HEK293T (cell line): ENCODE data around the gene SLC3A2.

Experiments used
- BHLHE40 ChIP-seq: fragments of 450-650 bp; IDR thresholded peaks from 2 replicates; pipeline ENCODE4 v1.6.1; 2016; ENCODE audit warnings: mild to moderate bottlenecking, moderate library complexity, borderline replicate concordance
- FOXA1 ChIP-seq: fragments of 450-650 bp; IDR thresholded peaks from 2 replicates; pipeline ENCODE4 v1.6.1; 2016; ENCODE audit warnings: mild to moderate bottlenecking
- FOXK2 ChIP-seq: fragments of 450-650 bp; IDR thresholded peaks from 2 replicates; pipeline ENCODE4 v1.6.1; 2016; ENCODE audit warnings: mild to moderate bottlenecking
- FOXM1 ChIP-seq: fragments of 450-650 bp; IDR thresholded peaks from 2 replicates; pipeline ENCODE4 v1.6.1; 2017; ENCODE audit warnings: mild to moderate bottlenecking, borderline replicate concordance
- L3MBTL2 ChIP-seq: fragments of 450-650 bp; conservative IDR thresholded peaks from 2 replicates; pipeline ENCODE4 v1.6.1; 2016; ENCODE audit warnings: mild to moderate bottlenecking
- NFRKB ChIP-seq: fragments of 450-650 bp; IDR thresholded peaks from 2 replicates; pipeline ENCODE4 v1.6.1; 2016; ENCODE audit warnings: mild to moderate bottlenecking, moderate library complexity
- SP1 ChIP-seq: fragments of 450-650 bp; IDR thresholded peaks from 2 replicates; pipeline ENCODE4 v1.6.1; 2017
- SUZ12 ChIP-seq: fragments of 450-650 bp; IDR thresholded peaks from 2 replicates; pipeline ENCODE4 v1.6.1; 2016; ENCODE audit warnings: mild to moderate bottlenecking

DNA sequence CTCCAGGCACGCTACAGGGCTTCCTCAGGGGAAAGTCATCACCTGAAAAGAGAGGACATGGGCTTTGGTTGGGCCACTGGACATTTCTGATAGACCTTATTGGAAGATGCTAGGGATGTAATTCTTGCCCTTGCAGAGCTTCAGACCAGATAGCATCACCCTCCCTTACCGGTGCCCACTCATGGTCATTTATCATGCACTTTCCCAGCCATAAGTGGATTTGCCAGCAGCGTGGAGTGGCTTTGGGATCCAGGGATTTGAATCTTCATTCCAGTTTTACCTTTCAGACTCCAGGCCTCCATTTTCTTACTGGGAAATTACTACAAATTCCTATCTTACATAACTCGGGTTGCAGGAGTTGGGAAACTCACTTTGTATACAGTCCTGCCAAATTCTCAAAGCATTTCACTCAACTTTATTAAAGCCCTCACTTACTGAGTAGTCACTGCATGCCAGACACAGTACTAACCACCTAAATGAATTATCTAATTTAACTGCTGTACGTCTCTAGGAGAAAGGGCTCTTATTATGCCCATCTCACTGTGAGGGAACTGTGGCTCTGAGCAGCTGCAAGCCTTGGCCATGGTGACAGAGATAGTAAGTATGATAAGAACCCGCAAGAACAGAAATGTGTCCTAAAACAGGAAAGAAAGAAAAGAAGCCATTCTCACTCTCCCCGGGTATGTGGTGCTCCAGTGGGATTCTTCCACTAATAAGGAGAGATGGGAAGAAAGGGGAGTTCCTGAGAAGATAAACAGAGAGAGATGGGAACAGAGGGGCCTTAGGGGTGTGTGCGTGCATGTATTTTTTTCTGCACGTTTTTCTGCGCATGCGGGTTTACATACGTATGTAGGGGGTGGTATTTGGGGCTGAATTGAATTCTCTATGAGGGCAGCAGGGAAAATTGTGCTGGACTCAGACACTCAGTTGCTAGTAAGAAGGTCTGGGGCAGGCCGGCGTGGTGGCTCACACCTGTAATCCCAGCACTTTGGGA, 30.7 kb downstream of the SLC3A2 start:
- TF ChIP-seq FOXK2, result no peak
- no peak for TF ChIP-seq NFRKB
- TF ChIP-seq FOXA1, result no peak
- TF ChIP-seq SUZ12, result no peak
- no peak for TF ChIP-seq BHLHE40
- TF ChIP-seq SP1, result no peak
- no peak for TF ChIP-seq L3MBTL2
- no peak for TF ChIP-seq FOXM1
